22Rv1 (cell line): Measurements from ENCODE around the gene KYNU.

Experiments
- CTCF ChIP-seq: fragments of 450-650 bp; IDR thresholded peaks from 2 replicates; pipeline ENCODE4 v1.5.1; 2017; ENCODE audit warnings: mild to moderate bottlenecking
- ZFX ChIP-seq: fragments of 450-650 bp; IDR thresholded peaks from 2 replicates; pipeline ENCODE4 v1.6.1; 2017; ENCODE audit warnings: antibody characterized with exemption, borderline replicate concordance

GRCh38 chr2:143056550-143056949, 179.1 kb downstream of the KYNU start:
- TF ChIP-seq CTCF (no peak), ZFX (no peak)
